Left ventricle myocardium inferior (tissue), 1 donor: ENCODE data around the gene SIGLEC9. TPM values are rescaled to one million over a fixed set of nuclear protein-coding genes. Genes with fewer than 3 reads are reported as not detected.
A peak's percentile ranks its signal among the peaks of the same experiment; 100 is the strongest.

Experiments
- DNase-seq: peaks from one replicate; pipeline ENCODE4 v3.0.0-alpha.2; 2020
- H3K27ac ChIP-seq: fragments of 200-600 bp; replicated peaks from 2 replicates; pipeline ENCODE4 v1.8.0; 2021
- H3K27me3 ChIP-seq: fragments of 200-600 bp; 2 replicates; pipeline ENCODE4 v1.8.0; 2021; ENCODE audit warnings: low read depth
- H3K36me3 ChIP-seq: fragments of 200-600 bp; 2 replicates; pipeline ENCODE4 v1.8.0; 2021
- H3K4me1 ChIP-seq: fragments of 200-600 bp; 2 replicates; pipeline ENCODE4 v1.8.0; 2021
- H3K4me3 ChIP-seq: fragments of 200-600 bp; 2 replicates; pipeline ENCODE4 v1.8.0; 2021; ENCODE audit warnings: mild to moderate bottlenecking, moderate library complexity
- H3K9me3 ChIP-seq: fragments of 200-600 bp; replicated peaks from 2 replicates; pipeline ENCODE4 v1.8.0; 2021
- intact Hi-C: fragments of 100-400 bp; cut with micrococcal nuclease; formaldehyde crosslinking; loops from one replicate; pipeline ENCODE4 v1.11.0; 2022
- total RNA-seq: library from RNA; stranded (reverse); fragmentation: NEBNext Ultra II Directional; extraction: Animal tissue kit (Norgen Biotek cat#: 25700); gene quantifications from one replicate; pipeline ENCODE4 v1.2.1, GENCODE V29; 2021
- TF ChIP-seq, protein P1 (sequence below): fragments of 200-600 bp; IDR thresholded peaks from 2 replicates; pipeline ENCODE4 v1.8.0; 2021; ENCODE audit warnings: antibody characterized with exemption, mild to moderate bottlenecking, borderline replicate concordance
- donor health status: DM: no; HTN: yes; CAD: no; lungs with severe emphysema.

The SIGLEC9 gene
- total RNA-seq, 1 donor from 2014 or later = 1.7 TPM

DNA sequence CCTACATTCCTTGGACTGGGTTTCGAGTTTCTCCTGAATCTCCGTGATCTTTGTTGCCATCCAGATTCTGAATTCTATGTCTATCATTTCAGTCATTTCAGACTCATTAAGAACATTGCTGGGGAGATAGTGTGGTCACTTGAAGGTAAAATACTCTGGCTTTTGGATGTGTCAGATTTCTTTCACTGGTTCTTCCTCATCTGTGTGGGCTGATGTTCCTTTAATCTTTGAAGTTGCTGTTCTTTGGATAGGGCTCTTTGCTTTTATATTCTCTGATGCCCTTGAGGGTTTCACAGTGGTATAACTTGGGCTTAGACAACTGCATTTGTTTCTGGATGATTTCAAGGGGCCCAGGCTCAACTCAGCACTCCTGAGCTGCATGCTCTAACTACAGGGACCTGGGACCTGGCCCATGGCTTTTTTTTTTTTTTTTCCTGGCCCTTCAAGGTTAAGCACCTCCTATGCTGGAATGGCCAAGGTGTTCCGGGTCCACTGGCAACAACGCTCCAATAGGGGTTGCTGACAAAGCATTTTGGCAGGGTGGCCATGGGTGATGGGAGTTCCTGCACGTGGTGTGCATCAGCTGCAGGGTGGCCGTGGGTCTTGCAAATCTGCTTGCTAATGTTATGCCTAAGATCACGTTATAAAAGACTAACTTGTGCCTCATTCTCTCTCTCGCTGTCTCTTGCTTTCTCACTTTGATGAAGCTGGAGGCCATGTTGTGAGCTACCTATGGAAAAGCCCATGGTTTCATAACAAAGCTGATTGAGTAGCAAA, 11.5 kb downstream of the SIGLEC9 start:
- Histone ChIP-seq H3K4me1 (peaks cover 21% of the 10 kb centered on the region), H3K36me3 (no peaks in the 10 kb centered on the region), H3K27me3 (peaks cover 59% of the 10 kb centered on the region), H3K4me3 (no peak overlapping the region), H3K9me3 (peaks cover 7% of the 10 kb centered on the region), H3K27ac (peak overlapping the region; percentile 58)
- no peak for DNase-seq
- TF ChIP-seq, protein P1, sequence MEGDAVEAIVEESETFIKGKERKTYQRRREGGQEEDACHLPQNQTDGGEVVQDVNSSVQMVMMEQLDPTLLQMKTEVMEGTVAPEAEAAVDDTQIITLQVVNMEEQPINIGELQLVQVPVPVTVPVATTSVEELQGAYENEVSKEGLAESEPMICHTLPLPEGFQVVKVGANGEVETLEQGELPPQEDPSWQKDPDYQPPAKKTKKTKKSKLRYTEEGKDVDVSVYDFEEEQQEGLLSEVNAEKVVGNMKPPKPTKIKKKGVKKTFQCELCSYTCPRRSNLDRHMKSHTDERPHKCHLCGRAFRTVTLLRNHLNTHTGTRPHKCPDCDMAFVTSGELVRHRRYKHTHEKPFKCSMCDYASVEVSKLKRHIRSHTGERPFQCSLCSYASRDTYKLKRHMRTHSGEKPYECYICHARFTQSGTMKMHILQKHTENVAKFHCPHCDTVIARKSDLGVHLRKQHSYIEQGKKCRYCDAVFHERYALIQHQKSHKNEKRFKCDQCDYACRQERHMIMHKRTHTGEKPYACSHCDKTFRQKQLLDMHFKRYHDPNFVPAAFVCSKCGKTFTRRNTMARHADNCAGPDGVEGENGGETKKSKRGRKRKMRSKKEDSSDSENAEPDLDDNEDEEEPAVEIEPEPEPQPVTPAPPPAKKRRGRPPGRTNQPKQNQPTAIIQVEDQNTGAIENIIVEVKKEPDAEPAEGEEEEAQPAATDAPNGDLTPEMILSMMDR = no peak
- intact Hi-C loops = no loop called here

DNA sequence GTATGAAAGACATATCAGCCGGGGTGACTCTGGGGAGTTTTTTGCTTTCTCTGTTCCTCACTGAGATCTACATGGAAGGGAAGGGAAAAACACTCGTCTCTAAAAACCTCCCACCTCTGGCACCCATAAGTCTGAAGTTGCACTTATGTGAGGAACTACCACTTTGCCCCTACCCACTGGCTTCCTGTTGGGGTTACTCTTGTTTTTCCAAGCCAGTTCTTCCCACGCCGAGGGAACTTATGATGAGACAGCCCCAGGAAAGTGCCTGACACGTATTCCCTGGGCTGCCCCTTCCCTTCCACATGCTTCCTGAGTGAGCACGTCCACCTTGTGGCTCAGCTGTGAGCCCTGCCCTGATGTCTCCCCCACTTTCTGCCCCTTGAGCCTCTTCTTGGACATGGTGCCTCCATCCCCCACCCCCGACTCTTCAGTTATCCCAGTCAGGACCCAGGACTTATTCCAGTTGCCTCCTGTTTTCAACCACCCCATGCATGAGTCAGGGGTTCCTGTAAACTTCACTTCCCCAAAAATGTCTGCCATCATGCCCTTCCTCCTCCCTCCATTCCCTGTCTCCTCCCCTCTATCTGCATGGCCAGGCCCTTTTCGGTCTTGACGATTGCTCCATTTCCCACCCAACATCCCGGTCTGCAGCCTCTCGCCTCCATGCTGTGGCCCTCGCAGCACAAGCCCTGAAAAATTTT, 12.3 kb downstream of the SIGLEC9 start:
- Histone ChIP-seq H3K36me3 (no peaks in the 10 kb centered on the region), H3K27me3 (peaks cover 61% of the 10 kb centered on the region), H3K4me1 (peaks cover 16% of the 10 kb centered on the region), H3K9me3 (peaks cover 7% of the 10 kb centered on the region), H3K27ac (peak overlapping the region; percentile 58), H3K4me3 (no peak overlapping the region)
- TF ChIP-seq, protein P1 = no peak
- no peak for DNase-seq
- intact Hi-C loops = no loop called here

DNA sequence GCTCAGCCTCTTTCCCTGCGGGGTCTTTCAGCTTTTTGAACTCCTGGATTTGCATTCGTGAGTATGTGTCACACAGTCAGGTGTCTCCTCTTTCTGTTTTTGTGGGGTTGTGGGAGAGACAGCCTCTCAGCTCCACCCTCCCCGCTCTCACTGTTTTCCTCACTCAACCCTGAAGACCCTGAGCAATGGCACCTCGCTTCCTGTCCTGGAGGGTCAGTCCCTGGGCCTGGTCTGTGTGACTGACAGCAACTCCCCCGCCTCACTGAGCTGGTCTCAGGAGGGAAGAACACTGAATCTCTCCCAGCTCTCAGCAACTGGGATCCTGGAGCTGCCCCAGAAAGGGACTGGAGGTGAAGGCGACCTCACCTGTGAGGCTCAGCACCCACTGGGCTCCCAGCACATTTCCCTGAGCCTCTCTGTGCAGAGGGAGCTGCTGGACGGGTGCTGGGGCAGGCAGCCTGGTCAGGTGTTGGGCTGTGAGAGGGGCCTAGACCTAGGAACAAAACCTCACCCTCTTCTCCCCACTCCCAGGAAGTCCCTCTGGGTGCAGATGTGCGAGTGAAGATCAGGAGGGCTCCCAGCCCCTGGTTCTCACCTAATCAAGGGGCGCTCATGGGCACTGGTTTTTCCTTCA, 13.2 kb downstream of the SIGLEC9 start:
- Histone ChIP-seq H3K4me1 (peaks cover 7% of the 10 kb centered on the region), H3K27ac (peak overlapping the region; percentile 58), H3K27me3 (peaks cover 60% of the 10 kb centered on the region), H3K9me3 (peaks cover 7% of the 10 kb centered on the region), H3K36me3 (no peaks in the 10 kb centered on the region), H3K4me3 (no peak overlapping the region)
- TF ChIP-seq, protein P1 = no peak
- DNase-seq = no peak
- intact Hi-C loops = no loop called here

DNA sequence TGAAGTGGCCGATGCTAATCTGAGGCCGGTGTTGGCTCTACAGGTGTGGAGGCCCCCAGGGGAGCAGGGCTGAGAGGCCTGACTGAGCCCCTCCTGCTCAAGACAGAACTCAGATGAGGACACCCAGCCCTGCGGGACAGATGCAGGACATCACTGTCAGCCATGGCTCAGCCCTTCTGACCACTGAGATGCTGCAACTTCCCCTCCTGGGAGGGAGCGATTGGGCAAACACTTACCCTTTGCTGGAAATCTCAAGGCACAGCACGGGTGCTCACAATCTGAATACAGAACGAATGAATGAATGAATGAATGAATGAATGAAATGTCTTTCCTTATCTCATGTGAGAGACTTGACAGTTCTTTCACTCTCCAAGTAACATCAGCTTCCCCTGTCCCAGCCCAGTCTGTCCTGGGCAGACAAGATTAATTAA, 13.9 kb downstream of the SIGLEC9 start:
- Histone ChIP-seq H3K4me1 (peaks cover 5% of the 10 kb centered on the region), H3K9me3 (peaks cover 7% of the 10 kb centered on the region), H3K4me3 (no peak overlapping the region), H3K27me3 (peaks cover 63% of the 10 kb centered on the region), H3K36me3 (no peaks in the 10 kb centered on the region), H3K27ac (peak overlapping the region; percentile 58)
- intact Hi-C loops = no loop called here
- DNase-seq = peak; percentile 58
- TF ChIP-seq, protein P1 = no peak

DNA sequence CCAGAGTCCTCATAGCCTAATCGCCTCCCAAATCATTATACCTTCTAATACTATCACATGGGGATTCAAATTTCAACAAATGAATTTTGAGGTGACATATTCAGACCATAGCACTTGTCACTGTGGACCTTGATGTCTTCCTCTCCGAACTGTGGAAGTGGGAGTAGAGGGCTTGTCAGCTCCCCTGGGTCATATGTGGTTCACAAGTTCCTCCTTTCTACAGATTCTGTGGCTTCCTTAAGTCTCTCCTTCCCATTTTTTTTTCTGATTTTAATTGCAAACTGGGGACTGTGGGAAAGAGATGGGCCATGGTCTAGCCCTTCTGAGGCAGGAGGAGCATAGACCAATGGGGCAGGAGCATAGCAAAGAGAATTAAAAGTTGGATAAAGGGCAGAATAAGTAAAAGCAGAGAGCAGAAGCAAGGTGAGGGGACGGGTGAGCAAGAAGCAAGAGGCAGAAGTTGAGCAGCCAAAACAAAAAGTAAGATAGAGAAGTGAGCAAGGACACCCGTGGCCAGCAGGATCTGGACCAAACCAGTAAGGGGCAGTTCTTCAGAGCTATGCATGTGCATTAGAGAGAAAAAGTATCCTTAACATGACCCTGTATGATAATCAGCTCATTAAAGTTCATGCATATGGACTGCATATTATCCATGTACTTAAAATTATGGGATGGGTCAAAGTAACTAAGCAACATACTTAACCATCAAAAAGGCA, 14.8 kb downstream of the SIGLEC9 start:
- peaks cover 7% of the 10 kb centered on the region for H3K9me3 ChIP-seq
- DNase-seq = no peak
- H3K36me3 ChIP-seq = no peaks in the 10 kb centered on the region
- peaks cover 72% of the 10 kb centered on the region for H3K27me3 ChIP-seq
- peaks cover 5% of the 10 kb centered on the region for H3K4me1 ChIP-seq
- H3K27ac ChIP-seq = peak overlapping the region; percentile 50
- TF ChIP-seq, protein P1 = no peak
- no peak overlapping the region for H3K4me3 ChIP-seq
- intact Hi-C loops = no loop called here
